Colonic mucosa (tissue), 4 donors: ENCODE results near the gene SLC11A2. TPM values are rescaled to one million over a fixed set of nuclear protein-coding genes. Genes with fewer than 3 reads are reported as not detected.

Experiments used
- DNase-seq: peaks from one replicate; pipeline ENCODE4 v3.0.0-alpha.2; 2020
- H3K27ac ChIP-seq: fragments of 200-600 bp; one replicate; pipeline ENCODE4 v1.8.0; 2021
- H3K27me3 ChIP-seq: fragments of 200-600 bp; one replicate; pipeline ENCODE4 v1.8.0; 2021
- H3K36me3 ChIP-seq: fragments of 200-600 bp; one replicate; pipeline ENCODE4 v1.8.0; 2021
- H3K4me1 ChIP-seq: fragments of 200-600 bp; one replicate; pipeline ENCODE4 v1.8.0; 2021; ENCODE audit warnings: mild to moderate bottlenecking
- H3K4me3 ChIP-seq: fragments of 200-600 bp; one replicate; pipeline ENCODE4 v1.8.0; 2021
- H3K9ac ChIP-seq, 2 donors: one replicate each; pipeline ENCODE4 v1.7.0; 2013; ENCODE audit warnings: control low read depth in 2 of 2, low read depth in 2 of 2, low read length in 2 of 2
- H3K9me3 ChIP-seq: fragments of 200-600 bp; one replicate; pipeline ENCODE4 v1.8.0; 2021
- intact Hi-C: fragments of 100-400 bp; cut with DNase I; formaldehyde crosslinking; loops from one replicate; pipeline ENCODE4 v1.14.1; 2022
- total RNA-seq, 2 donors: library from RNA; stranded (reverse); fragmentation: NEBNext Ultra II Directional in 1 of 2; extraction: Animal tissue kit (Norgen Biotek cat#: 25700) in 1 of 2; gene quantifications; one replicate each; pipeline ENCODE4 v1.2.1, GENCODE V29; 2021
- TF ChIP-seq, protein P1 (sequence below): fragments of 200-600 bp; IDR thresholded peaks from one replicate; pipeline ENCODE4 v1.8.0; 2022; ENCODE audit warnings: antibody characterized with exemption, mild to moderate bottlenecking
- donor health status: healthy.
- donor health status: DM: no; HTN: no; CAD: no.
- donor health status: DM: no; HTN: no; CAD: no.

SLC11A2 gene
- total RNA-seq, 2 donors from 2014 or later, result 51.6 to 52.0 TPM

DNA sequence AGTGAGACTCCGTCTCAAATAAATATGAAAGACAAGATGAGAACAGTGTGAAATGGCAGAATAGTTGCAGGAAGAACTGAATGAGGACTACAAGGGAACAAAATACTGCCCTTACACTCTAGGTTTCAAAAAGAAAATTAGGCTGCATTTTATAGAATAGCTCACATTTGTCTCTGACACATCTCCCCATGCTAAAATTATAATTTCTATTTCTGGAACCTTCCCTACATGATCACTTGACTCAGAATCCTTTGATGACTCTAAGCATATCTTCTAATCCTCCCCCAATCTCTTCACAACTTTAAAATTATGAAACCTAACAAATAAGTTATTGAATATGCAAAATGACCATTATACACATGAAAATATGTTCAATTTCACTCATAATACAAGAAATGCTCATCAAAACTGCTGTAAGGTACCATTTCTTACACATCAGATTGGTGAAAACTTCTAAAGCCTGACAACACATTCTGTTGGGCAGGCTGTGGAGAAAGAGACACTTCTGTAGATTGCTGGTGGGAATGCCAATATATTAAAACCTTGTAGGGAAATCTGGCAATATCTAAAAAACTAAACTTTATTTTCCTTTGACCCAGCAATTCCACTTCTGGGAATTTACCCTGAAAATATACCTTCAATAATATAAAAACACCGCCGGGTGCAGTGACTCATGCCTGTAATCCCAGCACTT, 78.1 kb downstream of the SLC11A2 start:
- H3K4me3 ChIP-seq, result no peak overlapping the region
- H3K9ac ChIP-seq, result no peak overlapping the region
- DNase-seq, result no peak
- H3K27me3 ChIP-seq, result no peaks in the 10 kb centered on the region
- H3K27ac ChIP-seq, result no peak overlapping the region
- no peaks in the 10 kb centered on the region for H3K36me3 ChIP-seq
- TF ChIP-seq, protein P1, sequence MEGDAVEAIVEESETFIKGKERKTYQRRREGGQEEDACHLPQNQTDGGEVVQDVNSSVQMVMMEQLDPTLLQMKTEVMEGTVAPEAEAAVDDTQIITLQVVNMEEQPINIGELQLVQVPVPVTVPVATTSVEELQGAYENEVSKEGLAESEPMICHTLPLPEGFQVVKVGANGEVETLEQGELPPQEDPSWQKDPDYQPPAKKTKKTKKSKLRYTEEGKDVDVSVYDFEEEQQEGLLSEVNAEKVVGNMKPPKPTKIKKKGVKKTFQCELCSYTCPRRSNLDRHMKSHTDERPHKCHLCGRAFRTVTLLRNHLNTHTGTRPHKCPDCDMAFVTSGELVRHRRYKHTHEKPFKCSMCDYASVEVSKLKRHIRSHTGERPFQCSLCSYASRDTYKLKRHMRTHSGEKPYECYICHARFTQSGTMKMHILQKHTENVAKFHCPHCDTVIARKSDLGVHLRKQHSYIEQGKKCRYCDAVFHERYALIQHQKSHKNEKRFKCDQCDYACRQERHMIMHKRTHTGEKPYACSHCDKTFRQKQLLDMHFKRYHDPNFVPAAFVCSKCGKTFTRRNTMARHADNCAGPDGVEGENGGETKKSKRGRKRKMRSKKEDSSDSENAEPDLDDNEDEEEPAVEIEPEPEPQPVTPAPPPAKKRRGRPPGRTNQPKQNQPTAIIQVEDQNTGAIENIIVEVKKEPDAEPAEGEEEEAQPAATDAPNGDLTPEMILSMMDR, result no peak
- no peaks in the 10 kb centered on the region for H3K9me3 ChIP-seq
- intact Hi-C loops, result no loop called here
- H3K4me1 ChIP-seq, result no peaks in the 10 kb centered on the region

DNA sequence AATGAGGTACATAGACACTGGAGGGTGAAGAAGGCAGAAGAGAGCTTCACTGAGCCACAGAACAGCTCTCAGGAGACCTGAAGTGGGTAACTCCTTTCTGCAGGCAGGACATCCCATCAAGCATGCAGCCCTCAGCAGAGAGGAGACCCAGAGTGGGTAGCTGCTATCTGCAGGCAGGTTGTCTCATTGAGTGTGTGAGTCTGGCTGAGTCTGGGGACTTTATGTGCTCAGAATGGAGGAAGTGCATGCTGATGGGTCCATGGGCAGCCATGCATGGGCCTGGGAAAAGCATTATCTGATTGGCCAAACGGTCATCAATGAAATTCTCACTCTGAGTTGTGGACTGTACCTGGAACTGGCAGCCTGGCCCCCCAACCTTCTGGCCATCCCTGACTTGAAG, 88.5 kb downstream of the SLC11A2 start:
- TF ChIP-seq, protein P1, result no peak
- intact Hi-C loops, result no loop called here
- Histone ChIP-seq H3K9me3 (no peaks in the 10 kb centered on the region), H3K4me1 (peaks cover 10% of the 10 kb centered on the region), H3K4me3 (no peak overlapping the region), H3K27ac (no peak overlapping the region), H3K36me3 (no peaks in the 10 kb centered on the region), H3K27me3 (no peaks in the 10 kb centered on the region), H3K9ac (no peak overlapping the region)
- no peak for DNase-seq

DNA sequence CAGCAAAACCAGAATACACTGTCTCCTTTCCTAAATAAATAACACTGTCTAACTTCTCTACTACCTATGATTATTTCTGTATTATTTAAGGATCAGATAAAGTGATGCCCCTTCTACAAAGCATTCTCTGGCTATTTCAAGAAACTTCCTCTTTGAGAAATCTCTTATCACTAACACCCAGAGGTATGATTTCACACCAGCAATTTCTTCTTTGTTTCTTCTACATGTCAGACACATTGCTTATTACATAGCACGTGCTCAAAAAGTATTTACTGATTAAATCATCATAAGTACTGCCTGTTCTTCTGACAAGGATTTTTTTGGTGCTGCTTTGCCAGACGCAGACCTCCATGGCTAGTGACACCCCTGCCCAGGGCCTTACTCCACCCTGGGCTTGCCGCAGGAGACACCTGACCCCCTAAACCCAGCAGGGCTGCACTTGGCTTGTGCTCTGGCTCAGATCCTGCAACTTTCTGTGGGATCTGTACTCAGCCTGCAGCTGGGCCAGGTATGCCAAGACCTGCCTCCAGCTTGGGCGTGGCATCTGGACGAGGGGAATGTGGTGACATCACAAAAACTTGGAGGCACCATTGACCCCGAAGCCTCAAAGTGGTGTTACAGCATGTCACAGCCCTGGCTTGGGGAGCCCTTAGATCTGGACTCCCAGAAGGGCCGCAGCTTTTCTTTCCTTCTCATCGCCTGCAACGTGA, 89.2 kb downstream of the SLC11A2 start:
- Histone ChIP-seq H3K9ac (no peak overlapping the region), H3K27me3 (no peaks in the 10 kb centered on the region), H3K36me3 (no peaks in the 10 kb centered on the region), H3K4me1 (peaks cover 10% of the 10 kb centered on the region), H3K4me3 (no peak overlapping the region), H3K27ac (no peak overlapping the region), H3K9me3 (no peaks in the 10 kb centered on the region)
- no peak for DNase-seq
- intact Hi-C loops, result no loop called here
- TF ChIP-seq, protein P1, result no peak

DNA sequence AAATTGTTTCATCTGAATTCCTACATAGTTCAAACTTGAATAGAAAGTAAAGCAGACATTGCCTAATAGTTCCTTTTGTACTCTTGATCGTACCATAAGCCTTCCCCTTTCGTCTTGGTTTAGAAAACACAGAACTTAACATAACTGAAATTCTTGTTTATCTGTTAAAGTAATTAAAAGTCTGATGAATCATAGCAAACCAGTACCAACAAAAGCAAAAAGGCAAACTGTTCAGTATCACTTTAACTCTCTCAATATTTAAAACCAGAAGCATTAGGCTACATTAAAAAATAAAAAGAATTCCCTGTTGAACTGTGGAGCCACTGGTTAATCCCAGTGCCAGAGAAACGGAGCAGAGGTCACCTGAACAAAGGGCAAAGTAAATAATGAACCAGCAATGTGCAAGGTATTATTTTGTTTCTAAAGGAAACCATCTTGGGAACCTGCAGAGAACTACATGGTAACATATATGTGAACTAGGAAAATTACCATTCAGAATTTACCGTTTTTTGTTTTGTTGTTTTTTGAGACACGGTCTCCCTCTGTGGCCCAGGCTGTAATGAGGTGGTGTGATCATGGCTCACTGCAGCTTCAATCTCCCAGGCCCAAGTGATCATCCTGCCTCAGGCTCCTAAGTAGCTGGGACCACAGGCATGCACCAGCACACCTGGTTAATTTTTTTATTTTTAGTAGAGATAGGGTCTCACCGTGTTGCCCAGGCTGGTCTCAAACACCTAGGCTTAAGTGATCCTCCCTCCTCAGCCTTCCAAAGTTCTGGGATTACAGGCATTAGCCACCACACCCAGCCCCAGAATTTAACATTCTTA, 91.0 kb downstream of the SLC11A2 start:
- Histone ChIP-seq H3K36me3 (no peaks in the 10 kb centered on the region), H3K9ac (peak overlapping the region in 1 of 2 donors; percentile 6), H3K4me1 (peaks cover 15% of the 10 kb centered on the region), H3K27me3 (no peaks in the 10 kb centered on the region), H3K9me3 (no peaks in the 10 kb centered on the region), H3K4me3 (no peak overlapping the region), H3K27ac (peak overlapping the region; percentile 82)
- TF ChIP-seq, protein P1, result no peak
- intact Hi-C loops, result no loop called here
- no peak for DNase-seq

DNA sequence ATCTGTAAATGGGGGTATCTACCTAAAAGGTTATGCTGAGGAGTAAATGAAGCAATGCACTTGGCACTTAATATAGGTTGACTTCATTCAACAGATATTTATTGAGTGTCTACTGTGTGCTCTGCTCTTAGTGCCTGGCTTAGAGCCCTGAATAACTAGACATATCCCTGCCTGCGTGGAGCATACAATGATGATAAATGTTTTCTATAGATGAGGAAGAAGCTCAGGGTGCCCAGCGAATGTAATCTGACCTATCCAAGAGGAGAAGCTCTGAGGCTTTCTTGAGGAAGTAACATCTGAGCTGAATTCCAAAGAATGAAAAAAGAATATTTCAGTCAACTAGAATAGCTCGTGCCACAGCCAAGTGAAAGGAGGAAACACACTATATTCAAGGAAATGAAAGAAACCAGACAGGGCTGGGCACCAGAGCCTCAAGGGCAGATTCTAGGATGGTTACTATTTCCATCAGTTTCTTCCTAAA, 91.8 kb downstream of the SLC11A2 start:
- Histone ChIP-seq H3K27me3 (no peaks in the 10 kb centered on the region), H3K9me3 (no peaks in the 10 kb centered on the region), H3K9ac (peak overlapping the region in 1 of 2 donors; percentile 6), H3K27ac (peak overlapping the region; percentile 82), H3K4me3 (no peak overlapping the region), H3K4me1 (peaks cover 15% of the 10 kb centered on the region), H3K36me3 (no peaks in the 10 kb centered on the region)
- intact Hi-C loops, result no loop called here
- TF ChIP-seq, protein P1, result no peak
- DNase-seq, result no peak
